Activated naive CD8-positive, alpha-beta T cell treated with anti-CD3 and anti-CD28 coated beads, Interleukin-2, amount 50 U/mL, for 16 hours (primary cell): Measurements from ENCODE around the gene INPP5A.
"Not testable (repeated sequence)": the region's sequence is repeated elsewhere in the genome, so short reads cannot be mapped to it uniquely, and the experiment has no call there.

Experiments
- DNase-seq: peaks from one replicate; pipeline ENCODE4 v3.0.0-alpha.2; 2020; ENCODE audit warnings: low read depth, low spot score

The INPP5A gene

GRCh38 chr10:132813001-132813401 lies 275.4 kb downstream of the INPP5A start:
- DNase-seq, result no peak

- no peak for DNase-seq
Measured at GRCh38 chr10:132813560-132814468, 276.2 kb downstream of the INPP5A start.

- no peak for DNase-seq
Measured at GRCh38 chr10:132814469-132814856, 276.9 kb downstream of the INPP5A start.

GRCh38 chr10:132815168-132815857 lies 277.7 kb downstream of the INPP5A start:
- DNase-seq, result no peak

- no peak for DNase-seq
Measured at GRCh38 chr10:132816718-132817117, 279.1 kb downstream of the INPP5A start.

- DNase-seq, result no peak
Measured at GRCh38 chr10:132817701-132818211, 280.2 kb downstream of the INPP5A start.

- DNase-seq, result no peak
Measured at GRCh38 chr10:132820056-132820455, 282.5 kb downstream of the INPP5A start.

- DNase-seq, result not testable (repeated sequence)
Measured at GRCh38 chr10:132825783-132826523, 288.4 kb downstream of the INPP5A start.

- no peak for DNase-seq
Measured at GRCh38 chr10:132826524-132827422, 289.2 kb downstream of the INPP5A start.

GRCh38 chr10:132827423-132827789 lies 289.8 kb downstream of the INPP5A start:
- DNase-seq, result no peak

GRCh38 chr10:132827861-132828539 lies 290.4 kb downstream of the INPP5A start:
- DNase-seq, result no peak

GRCh38 chr10:132828681-132829080 lies 291.1 kb downstream of the INPP5A start:
- DNase-seq, result no peak

GRCh38 chr10:132829403-132829802 lies 291.8 kb downstream of the INPP5A start:
- DNase-seq, result no peak

- DNase-seq, result no peak
Measured at GRCh38 chr10:132832186-132832969, 294.8 kb downstream of the INPP5A start.
